GM19463 (cell line): ENCODE measurements around the gene MAP3K6.
A peak's percentile ranks its signal among the peaks of the same experiment; 100 is the strongest.

Source experiments
- ATAC-seq: cut with Tn5 transposase; IDR thresholded peaks from one replicate; pipeline ENCODE4 v1.9.1; 2021; ENCODE audit warnings: mild to moderate bottlenecking, moderate library complexity; ENCODE audit not compliant: unreplicated experiment

The MAP3K6 gene

GRCh38 chr1:27336756-27337155 lies 30.0 kb downstream of the MAP3K6 start:
- no peak for ATAC-seq

GRCh38 chr1:27335506-27336422 lies 31.0 kb downstream of the MAP3K6 start:
- no peak for ATAC-seq

DNA sequence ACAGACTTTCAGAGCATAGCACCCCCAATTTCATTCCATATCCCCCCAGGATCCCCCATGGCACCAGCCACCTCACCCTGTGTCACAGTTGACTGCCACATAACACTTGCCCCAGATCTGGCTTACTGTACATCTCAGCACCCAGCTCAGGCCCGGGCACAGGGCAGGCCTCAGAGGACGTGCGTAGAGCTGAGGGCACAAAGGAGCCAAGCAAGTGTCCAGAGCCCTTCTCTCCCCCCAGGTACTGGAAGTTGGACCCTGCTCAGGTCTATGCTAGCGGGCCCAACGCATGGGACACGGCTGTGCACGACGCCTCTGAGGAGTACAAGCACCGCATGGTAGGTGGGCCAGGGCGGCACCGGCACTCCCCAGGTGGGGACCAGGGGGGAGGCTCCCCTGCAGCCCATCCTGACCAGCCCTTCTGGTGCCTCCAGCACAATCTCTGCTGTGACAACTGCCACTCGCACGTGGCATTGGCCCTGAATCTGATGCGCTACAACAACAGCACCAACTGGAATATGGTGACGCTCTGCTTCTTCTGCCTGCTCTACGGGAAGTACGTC lies 33.0 kb downstream of the MAP3K6 start:
- ATAC-seq: no peak

GRCh38 chr1:27332536-27333281 lies 34.1 kb downstream of the MAP3K6 start:
- ATAC-seq: no peak

- ATAC-seq: no peak
Observed at GRCh38 chr1:27331922-27332321, 34.8 kb downstream of the MAP3K6 start.

DNA sequence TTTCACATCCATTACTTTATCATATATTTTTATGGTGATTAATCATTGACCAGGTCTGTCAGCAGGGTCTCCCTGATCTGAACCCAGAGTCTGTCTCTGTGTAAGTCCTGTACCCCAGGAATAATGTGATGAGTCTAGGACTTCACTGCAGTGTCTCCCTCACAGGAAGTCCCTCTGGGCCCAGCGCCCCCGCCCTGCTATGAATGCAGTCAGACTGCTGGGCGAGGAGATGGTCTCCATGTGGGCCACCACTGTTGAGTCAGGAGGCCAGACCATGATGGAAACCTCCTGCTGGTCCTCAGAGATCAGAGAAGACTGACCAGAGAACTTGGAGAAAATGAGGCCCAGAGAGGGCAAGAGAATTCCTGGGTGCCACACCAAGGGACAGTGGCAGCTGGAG lies 35.3 kb downstream of the MAP3K6 start:
- no peak for ATAC-seq

- ATAC-seq: no peak
Observed at GRCh38 chr1:27330786-27331185, 36.0 kb downstream of the MAP3K6 start.

GRCh38 chr1:27327964-27328363 lies 38.8 kb downstream of the MAP3K6 start:
- no peak for ATAC-seq

DNA sequence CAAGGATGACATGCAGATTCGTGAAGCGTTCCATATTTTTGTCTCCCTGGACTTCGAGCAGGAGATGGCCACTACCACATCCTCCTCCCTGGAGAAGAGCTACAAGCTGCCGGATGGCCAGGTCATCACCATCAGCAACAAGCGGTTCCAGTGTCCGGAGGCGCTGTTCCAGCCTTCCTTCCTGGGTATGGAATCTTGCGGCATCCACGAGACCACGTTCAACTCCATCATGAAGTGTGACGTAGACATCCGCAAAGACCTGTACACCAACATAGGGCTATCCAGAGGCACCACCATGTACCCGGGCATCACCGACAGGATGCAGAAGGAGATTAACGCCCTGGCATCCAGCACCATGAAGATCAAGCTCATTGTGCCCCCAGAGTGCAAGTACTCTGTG lies 41.5 kb downstream of the MAP3K6 start:
- ATAC-seq: no peak

GRCh38 chr1:27322569-27323240 lies 44.1 kb downstream of the MAP3K6 start:
- no peak for ATAC-seq

GRCh38 chr1:27321813-27322568 lies 44.8 kb downstream of the MAP3K6 start, which contains the start of gene TMEM222:
TMEM222 (plus strand) TSS chr1:27322163; CDS start chr1:27322198, 35 bp downstream.
- ATAC-seq: peak; percentile 95

DNA sequence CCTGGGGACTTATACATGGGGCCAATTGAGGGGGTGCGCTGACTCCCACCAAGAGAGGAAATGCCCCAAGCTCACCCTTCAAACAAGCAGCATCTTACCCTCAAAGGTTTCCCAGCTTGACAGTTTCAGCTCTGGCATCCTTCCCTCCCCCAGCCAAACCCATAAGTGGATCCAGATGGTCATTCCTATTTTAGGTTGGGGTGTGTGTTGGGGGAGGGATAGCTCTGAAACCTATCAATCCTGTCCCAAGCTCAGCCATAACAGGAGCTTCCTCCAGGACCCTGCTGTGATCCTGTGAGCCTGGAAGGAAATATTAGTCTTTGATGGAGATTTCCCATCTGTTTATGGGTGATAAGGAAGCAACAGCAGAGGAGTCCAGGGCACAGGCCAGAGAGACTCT lies 48.2 kb downstream of the MAP3K6 start:
- no peak for ATAC-seq

DNA sequence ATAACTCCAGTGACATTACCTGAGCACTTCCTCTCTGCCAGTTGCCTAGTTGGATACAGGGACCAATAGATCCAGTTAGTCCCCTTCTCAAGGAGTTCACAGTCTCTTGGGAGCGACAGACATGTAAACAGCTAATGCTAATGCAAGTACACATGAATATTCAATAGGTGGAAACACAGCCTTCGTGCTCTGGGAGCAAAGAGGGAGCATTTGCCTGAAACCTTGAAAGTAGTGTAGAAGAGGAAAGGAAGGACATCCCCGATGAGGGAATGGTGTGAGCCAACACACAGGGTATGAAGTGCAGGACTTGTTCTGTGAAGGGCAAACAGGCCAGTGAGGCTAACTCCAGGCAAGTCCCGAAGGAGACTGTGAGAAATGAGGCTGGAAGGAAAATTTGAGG lies 48.6 kb downstream of the MAP3K6 start:
- no peak for ATAC-seq

GRCh38 chr1:27316860-27317259 lies 49.9 kb downstream of the MAP3K6 start:
- ATAC-seq: no peak

GRCh38 chr1:27314737-27315136 lies 52.0 kb downstream of the MAP3K6 start:
- ATAC-seq: no peak

- no peak for ATAC-seq
Observed at GRCh38 chr1:27314169-27314568, 52.6 kb downstream of the MAP3K6 start.

DNA sequence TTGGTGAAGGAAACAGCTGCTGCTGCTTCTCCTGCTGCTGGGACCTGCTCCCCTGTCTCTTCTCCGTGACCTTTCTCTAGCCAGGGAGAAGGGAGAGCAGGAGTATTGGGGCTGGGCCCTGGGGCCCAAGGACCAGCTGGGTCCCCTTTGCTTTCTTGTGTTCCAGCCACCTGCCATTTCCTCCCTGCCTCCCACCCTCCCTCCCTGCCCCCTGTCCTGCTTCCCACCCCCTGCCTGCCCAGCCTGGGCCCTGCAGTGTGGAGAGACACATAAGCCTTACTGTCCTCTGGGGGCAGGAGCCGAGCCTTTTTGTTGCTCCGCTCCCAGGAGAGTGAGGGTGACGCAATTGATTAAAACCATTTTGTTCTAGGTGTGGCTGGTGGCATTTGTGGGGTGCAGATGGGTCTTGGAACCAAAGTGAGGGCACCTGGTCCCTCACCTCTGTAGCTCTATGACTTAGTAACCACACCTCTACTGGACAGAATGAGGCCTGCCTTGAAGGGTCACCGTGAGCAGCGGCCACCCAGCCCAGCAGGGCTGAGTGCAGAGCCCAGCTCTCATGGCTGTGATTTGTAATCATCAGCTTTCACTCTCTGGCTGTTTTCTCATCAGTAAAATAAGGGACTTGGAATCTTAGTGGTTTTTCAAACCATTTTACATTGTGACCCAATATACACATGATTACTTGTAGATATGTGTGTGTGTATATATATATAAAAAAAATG lies 58.7 kb downstream of the MAP3K6 start:
- no peak for ATAC-seq

- no peak for ATAC-seq
Observed at GRCh38 chr1:27306892-27307761, 59.6 kb downstream of the MAP3K6 start.

DNA sequence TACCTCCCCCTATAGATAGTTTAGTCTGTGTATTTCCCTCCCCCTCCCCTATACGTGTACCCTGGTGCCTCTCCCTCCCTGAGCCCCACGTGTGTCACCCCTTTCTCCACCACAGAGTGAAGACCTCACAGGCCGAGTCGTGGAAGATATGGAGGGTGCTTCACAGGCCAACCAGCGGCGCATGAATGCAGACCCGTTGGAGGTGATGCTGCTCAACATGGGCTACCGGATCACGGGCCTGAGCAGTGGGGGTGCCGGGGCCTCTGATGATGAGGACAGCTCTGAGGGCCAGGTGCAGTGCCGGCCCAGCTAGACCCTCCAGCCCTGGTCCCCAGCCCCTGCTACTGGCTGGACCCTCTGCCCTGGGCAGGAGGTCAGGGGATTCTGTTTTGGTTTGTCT lies 60.7 kb downstream of the MAP3K6 start:
- no peak for ATAC-seq
